SK-N-MC (cell line): ENCODE results near the gene NUMB.

Source experiments
- EZH2 ChIP-seq: fragments of 200-600 bp; sonication (generic); IDR thresholded peaks from one replicate; pipeline ENCODE4 v1.6.1; 2017; ENCODE audit warnings: antibody characterized with exemption
- POLR2AphosphoS5 ChIP-seq: IDR thresholded peaks from 2 replicates; pipeline ENCODE4 v1.6.1; 2012; ENCODE audit warnings: mild to moderate bottlenecking, low read depth, low read length, borderline replicate concordance

- TF ChIP-seq POLR2AphosphoS5 (no peak), EZH2 (no peak)
These were observed 87.8 kb downstream of the NUMB start for GRCh38 chr14:73370561-73370960.
